Suppressor macrophage (primary cell): ENCODE results near the gene ACTR6.
"Not testable (repeated sequence)": the region's sequence is repeated elsewhere in the genome, so short reads cannot be mapped to it uniquely, and the experiment has no call there.

Source experiments
- DNase-seq, 4 experiments: peaks; one replicate each; pipeline ENCODE4 v3.0.0-alpha.2; 2020 to 2022

ACTR6 gene

DNA sequence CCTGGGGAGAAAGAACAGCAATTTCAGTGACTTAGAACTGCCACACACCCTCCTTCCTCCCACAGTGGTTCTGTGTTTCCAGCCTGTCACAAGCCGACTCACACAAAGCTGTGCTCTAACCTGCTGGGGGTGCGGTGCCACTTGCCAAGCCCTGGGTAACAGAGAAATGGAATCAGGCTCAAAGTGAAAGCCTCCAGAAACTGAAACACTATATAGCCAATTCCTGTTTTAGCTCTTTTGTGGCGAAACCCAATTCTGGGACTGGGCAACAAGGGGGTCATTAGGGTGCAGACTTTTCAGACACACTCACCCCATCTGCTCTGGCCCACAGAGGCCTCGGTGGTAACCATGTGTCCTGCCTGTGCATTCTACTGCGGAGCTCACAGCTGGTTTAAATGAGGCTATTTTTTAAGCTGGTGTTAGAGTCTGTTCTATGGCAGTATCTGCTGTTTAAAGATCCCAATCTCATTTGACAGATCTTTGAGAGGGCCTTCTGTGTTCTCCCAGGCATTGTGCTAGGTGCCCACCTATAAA is 15.2 kb upstream of the ACTR6 start:
- peak in 1 of 4 experiments; percentile 15 for DNase-seq

- DNase-seq, result no peak
These were observed 14.5 kb upstream of the ACTR6 start for GRCh38 chr12:100186071-100186470.

DNA sequence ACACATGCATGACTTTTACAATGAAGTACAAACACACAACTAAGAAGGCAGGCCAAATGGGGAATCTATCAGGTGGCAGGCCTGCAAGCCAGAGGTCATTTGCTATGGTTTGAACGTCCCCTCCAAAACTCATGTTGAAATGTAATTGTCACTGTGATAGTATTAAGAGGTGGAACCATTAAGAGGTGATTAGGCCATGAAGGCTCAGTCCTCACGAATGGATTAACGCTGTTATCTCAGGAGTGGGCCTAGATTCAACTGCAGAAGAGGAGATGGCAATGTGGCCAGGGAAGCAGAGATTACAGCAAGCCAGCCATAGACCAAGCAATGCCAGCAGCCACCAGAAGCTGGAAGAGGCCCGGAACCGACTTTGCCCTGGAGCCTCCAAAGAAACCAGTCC is 13.5 kb upstream of the ACTR6 start:
- no peak for DNase-seq

DNA sequence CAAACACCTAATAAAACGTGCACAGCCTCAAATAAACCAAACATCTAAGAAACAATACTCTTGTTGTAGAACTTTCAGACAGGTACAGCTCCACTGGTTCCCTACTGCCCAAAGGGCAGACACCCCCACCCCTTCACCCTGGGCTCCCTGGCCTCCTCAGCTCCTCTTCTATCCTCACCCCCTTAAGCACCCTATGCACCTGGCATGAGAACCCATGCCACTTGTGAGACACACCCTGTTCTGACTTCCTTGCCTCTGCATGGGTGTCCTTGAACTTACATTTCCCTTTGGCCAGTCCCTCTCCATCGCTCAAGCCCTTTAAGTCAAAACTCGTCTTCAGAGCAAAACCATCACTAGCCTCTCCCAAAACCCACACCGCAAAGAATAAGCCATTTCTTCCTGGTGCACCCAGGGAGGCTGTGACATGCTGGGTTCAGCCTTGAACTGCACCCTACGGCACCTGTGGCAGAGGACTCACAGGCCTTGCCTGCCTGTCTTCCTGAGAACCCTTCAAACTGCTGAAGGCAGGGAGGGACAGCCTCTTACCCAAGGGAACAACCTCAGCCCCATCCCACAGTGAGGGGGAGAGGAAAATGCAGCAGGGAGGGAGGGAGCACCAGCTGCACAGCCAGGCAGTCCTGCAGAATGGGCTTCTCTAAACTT is 12.6 kb upstream of the ACTR6 start:
- DNase-seq, result no peak

DNA sequence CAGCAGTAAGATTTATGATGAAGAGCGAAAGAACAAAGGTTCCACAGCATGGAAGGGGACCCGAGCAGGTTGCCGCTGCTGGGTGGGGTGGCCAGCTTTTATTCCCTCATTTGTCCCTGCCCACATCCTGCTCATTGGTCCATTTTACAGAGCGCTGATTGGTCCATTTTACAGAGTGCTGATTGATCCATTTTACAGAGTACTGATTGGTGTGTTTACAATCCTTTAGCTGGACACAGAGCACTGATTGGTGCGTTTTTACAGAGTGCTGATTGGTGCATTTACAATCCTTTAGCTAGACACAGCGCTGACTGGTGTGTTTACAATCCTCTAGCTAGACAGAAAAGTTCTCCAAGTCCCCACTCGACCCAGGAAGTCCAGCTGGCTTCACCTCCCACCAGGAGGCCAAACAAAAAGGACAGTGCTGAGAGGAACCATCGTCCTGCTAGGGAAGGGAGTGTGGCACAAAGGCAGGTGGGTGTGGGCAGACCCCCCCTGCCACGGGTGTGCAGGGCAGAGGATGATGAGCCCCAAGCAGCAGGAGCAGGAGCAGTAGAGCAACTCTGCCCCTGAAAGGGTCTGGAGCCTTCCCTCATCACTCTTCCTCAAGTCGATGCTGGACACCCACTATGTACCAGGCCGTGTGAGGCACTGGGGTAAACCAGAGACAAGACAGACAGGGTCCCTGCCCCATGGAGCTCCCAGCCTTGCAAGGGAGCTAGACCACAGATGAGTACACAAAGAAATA is 11.6 kb upstream of the ACTR6 start:
- DNase-seq, result not testable (repeated sequence)

- peak in 3 of 4 experiments; percentile 5 to 25 (median 9) for DNase-seq
These were observed 10.8 kb upstream of the ACTR6 start for GRCh38 chr12:100189636-100190394.

DNA sequence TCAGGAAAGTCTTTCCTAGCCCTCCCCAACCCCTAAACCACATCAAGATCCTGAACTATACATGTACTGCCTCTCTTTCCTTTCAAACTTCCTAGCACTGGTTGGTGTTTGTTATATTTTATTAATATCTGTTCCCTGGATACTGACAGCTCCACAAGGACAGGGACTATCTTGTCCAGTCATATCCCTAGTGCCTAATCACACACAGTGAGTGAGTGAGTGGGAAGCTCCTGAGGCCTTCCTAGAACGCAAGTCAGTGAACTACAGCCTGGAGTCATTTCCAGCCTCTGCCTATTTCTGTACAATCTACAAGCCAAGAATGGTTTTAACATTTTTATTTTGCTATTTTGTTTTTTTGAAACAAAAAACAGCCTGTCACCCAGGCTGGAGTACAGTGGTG is 7.5 kb upstream of the ACTR6 start:
- DNase-seq, result no peak

- no peak for DNase-seq
These were observed 3.1 kb upstream of the ACTR6 start for GRCh38 chr12:100197486-100197885.

DNA sequence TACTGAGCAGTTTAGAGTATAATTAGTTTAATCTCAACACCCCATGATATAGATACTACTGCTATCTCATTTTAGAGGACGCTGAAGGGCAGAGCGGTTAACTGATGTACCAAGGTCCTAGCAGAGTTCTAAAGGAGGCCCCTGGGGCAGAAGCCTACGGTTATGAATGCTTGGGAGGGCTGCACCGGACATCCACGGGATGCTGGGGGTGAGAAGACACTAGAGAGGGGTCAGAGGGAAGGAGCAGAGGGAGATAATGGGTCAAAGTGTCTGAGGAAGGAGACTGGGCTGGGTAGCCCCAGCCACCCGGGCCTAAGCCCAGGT is 1.6 kb upstream of the ACTR6 start:
- no peak for DNase-seq

DNA sequence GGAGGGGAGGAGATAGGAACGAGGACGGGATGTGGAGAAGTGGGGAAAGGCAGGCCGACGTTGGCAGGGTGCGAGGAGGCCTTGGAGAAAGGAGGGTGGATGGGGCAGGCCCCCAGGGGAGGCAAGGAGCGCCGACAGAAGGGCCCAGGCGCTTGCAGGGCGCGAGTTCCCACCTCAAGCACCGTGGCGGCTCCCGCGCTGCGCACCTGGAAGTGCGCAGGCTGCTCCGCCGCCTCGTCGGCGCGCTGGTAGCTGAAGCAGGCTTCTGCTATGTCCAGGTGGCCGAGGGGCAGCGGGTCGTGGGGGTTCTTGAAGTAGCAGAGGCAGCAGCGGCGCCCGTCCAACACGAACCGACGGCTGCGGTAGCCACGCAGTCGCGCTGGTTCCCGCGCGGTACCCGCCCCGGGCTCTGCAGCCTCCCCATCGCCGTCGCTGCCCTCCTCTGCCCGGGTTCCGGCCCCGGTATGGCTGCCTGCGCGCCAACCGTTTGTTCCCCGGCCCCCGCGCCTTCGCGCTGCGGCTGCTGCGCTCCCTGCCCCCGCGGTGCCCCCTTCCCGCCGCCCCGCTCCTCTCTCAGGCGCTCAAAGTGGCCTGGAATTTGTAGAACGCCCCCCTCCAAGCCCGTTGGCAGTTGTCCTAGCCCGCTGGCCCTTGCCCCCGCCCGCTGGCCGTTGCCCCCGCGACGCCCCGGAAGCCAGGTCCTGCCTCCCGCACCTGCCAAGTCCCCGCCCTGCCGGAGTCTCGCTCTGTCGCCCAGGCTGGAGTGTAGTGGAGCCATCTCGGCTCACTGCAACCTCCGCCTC is 1.1 kb upstream of the ACTR6 start:
- DNase-seq, result peak; percentile 19 to 68 (median 48)

DNA sequence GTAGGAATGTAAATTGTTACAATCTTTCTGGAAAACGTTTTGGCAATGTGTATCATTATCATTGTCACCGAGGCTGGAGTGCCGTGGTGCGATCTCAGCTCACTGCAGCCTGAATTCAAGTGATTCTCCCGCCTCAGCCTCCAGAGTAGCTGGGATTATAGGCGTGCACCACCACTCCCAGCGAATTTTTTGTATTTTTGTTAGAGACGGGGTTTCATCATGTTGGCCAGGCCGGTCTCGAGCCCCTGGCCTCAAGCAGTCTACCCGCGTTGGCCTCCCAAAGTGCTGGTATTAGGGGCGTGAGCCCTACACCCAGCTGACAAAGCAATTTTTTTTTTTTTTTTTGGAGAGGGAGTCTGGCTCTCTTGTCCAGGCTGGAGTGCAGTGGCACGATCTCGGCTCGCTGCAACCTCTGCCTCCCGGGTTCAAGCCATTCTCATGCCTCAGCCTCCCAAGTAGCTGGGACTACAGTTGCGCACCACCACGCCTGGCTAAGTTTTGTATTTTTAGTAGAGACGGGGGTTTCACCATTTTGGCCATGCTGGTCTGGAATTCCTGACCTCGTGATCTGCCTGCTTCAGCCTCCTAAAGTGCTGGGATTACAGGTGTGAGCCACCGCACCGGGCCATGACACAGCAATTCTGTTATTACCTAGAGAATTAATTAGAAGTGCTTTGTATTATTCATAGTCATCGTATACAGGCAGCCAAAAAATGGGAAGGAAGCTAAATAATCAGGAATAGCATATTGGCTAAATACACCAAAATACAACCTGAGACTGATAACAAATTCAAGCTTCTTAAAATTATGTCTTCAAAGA is 1.2 kb downstream of the ACTR6 start:
- DNase-seq, result no peak

GRCh38 chr12:100207311-100207710 is 6.7 kb downstream of the ACTR6 start:
- DNase-seq, result no peak

- no peak for DNase-seq
These were observed 8.2 kb downstream of the ACTR6 start for GRCh38 chr12:100208834-100209233.

- DNase-seq, result no peak
These were observed 11.1 kb downstream of the ACTR6 start for GRCh38 chr12:100211698-100212097.

- no peak for DNase-seq
These were observed 12.6 kb downstream of the ACTR6 start for GRCh38 chr12:100213016-100213891.

- DNase-seq, result no peak
These were observed 13.9 kb downstream of the ACTR6 start for GRCh38 chr12:100214518-100214917.

- no peak for DNase-seq
These were observed 14.6 kb downstream of the ACTR6 start for GRCh38 chr12:100215209-100215608.

DNA sequence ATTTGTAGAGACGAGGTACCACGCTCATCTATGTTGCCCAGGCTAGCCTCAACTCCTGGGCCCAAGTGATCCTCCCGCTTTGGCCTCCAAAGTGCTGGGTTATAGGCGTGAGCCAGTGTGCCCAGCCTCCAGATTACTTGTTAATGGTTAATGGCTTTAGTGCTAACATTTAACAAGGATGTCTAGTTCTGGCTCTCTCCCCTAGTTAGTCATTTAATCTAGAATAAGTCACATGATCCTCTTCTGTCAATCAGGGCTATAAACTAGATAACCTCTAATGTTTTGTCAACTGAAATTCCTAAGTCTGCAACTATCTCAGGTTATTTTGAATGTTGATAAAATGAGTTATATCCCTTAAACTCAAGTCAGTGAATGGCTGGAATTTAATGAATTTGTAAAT is 15.7 kb downstream of the ACTR6 start:
- no peak for DNase-seq

DNA sequence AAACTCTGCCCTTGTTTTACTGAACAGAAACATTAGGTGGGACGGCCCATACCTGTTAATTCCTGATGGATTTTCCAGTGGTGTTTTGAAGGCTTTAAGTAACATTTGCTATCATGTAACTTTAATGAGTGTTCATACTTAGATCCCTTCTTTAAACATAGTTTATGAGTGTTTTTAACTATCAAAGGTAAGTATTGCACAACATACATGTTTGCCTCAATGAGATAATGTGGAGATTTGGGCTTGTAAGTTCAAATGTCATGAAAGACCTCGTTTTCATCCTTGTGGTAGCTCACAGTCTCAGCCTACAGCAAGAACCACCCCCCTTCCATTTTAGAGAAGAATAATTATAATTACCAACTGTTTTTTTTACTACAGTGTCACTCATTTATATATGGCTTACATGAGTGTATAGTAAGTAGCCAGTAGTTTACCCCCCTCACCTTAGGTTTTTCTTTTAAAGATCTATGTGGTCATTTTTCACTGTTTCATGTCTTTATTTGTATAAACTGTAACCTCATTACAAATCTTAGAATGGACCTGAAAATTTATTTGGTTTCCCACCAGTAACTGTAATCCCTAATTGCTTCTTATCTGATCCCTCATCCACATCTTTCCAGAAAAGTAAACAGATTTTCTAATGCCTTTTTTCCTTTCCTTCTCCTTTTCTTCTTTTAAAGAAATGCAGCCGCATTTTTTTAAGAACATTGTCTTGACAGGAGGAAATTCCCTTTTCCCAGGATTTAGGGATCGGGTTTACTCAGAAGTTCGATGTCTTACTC is 18.9 kb downstream of the ACTR6 start:
- DNase-seq, result no peak

DNA sequence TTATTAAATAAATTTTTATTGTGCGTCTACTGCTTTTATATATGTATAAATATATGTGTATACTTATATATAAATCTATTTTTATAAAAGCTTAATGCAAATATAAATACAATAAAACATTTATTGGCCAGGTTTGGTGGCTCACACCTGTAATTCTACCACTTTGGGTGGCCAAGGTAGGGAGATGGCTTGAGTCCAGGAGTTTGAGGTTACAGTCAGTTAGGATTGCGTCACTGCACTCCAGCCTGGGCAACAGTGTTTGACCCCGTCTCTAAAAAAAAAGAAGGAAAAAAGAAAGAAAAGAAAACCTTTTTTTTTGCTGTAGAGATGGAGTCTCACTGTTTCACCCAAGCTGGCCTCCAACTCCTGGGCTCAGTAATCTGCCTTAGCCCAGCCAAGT is 20.9 kb downstream of the ACTR6 start:
- DNase-seq, result no peak
